HepG2 (cell line): ENCODE data around the gene GSDMA. TPM values are rescaled to one million over a fixed set of nuclear protein-coding genes. Genes with fewer than 3 reads are reported as not detected.

Experiments used
- ARID4A ChIP-seq: sonication (generic); formaldehyde crosslinking; IDR thresholded peaks from 2 replicates; pipeline ENCODE4 v1.5.0; 2020; ENCODE audit warnings: mild to moderate bottlenecking, missing genetic modification reagents, borderline replicate concordance
- E2F2 ChIP-seq: sonication (generic); formaldehyde crosslinking; IDR thresholded peaks from 2 replicates; pipeline ENCODE4 v1.4.0; 2020; ENCODE audit warnings: missing genetic modification reagents, borderline replicate concordance
- HOXA9 ChIP-seq: sonication (generic); formaldehyde crosslinking; IDR thresholded peaks from 2 replicates; pipeline ENCODE4 v1.8.1; 2022; ENCODE audit warnings: missing genetic modification reagents, mild to moderate bottlenecking, moderate library complexity, borderline replicate concordance
- MXD3 ChIP-seq: IDR thresholded peaks from 2 replicates; pipeline ENCODE4 v1.6.1; 2016; ENCODE audit warnings: mild to moderate bottlenecking, missing biosample characterization, missing genetic modification reagents
- RARA ChIP-seq: IDR thresholded peaks from 2 replicates; pipeline ENCODE4 v1.6.1; 2016; ENCODE audit warnings: missing genetic modification reagents, missing compliant biosample characterization
- RELA ChIP-seq: sonication (generic); formaldehyde crosslinking; IDR thresholded peaks from 2 replicates; pipeline ENCODE4 v1.4.0; 2020; ENCODE audit warnings: missing genetic modification reagents
- RNF219 ChIP-seq: sonication (generic); formaldehyde crosslinking; IDR thresholded peaks from 2 replicates; pipeline ENCODE4 v1.5.0; 2020; ENCODE audit warnings: mild to moderate bottlenecking, missing genetic modification reagents
- SMAD9 ChIP-seq: sonication (generic); formaldehyde crosslinking; IDR thresholded peaks from 2 replicates; pipeline ENCODE4 v1.5.1; 2020; ENCODE audit warnings: mild to moderate bottlenecking, missing genetic modification reagents
- SNAPC5 ChIP-seq: sonication (generic); formaldehyde crosslinking; IDR thresholded peaks from 2 replicates; pipeline ENCODE4 v1.8.1; 2023; ENCODE audit warnings: mild to moderate bottlenecking, missing genetic modification reagents, borderline replicate concordance
- ZBTB33 ChIP-seq: sonication (generic); formaldehyde crosslinking; IDR thresholded peaks from 2 replicates; pipeline ENCODE4 v1.4.0; 2020; ENCODE audit warnings: missing genetic modification reagents
- ZBTB7A ChIP-seq: sonication (generic); formaldehyde crosslinking; IDR thresholded peaks from 2 replicates; pipeline ENCODE4 v1.8.0; 2022; ENCODE audit warnings: mild to moderate bottlenecking, missing genetic modification reagents
- ZGPAT ChIP-seq: IDR thresholded peaks from 2 replicates; pipeline ENCODE4 v1.6.1; 2016; ENCODE audit warnings: mild to moderate bottlenecking
- ZNF543 ChIP-seq: sonication (generic); formaldehyde crosslinking; IDR thresholded peaks from 2 replicates; pipeline ENCODE4 v1.4.0; 2020; ENCODE audit warnings: mild to moderate bottlenecking, missing genetic modification reagents
- ZNF550 ChIP-seq: sonication (generic); formaldehyde crosslinking; IDR thresholded peaks from 2 replicates; pipeline ENCODE4 v1.4.0; 2020; ENCODE audit warnings: mild to moderate bottlenecking, missing genetic modification reagents, borderline replicate concordance
- polyA plus RNA-seq, 8 experiments: library from polyadenylated mRNA; depleted of rRNA in 3 of 8; stranded (reverse) in 7 of 8; unstranded in 1 of 8; fragments of >200 nt; fragmentation: Illumina TruSeq in 4 of 8; extraction: Trizol in 4 of 8; gene quantifications; 2 replicates each; pipeline versions ENCODE4 v1.2.1 to v1.2.3, GENCODE V29; 2011 to 2016; ENCODE audit warnings: low read depth in 4 of 8, missing spikeins in 1 of 8, mixed read lengths in 1 of 8; ENCODE audit not compliant: insufficient read depth in 1 of 8
- total RNA-seq, 5 experiments: library from RNA; depleted of rRNA; stranded (reverse); fragments of >200 nt; fragmentation: Illumina TruSeq; extraction: Trizol; gene quantifications; 2 replicates each; pipeline ENCODE4 v1.2.3, GENCODE V29; 2016; ENCODE audit warnings: low read depth in 1 of 5

Gene GSDMA
- total and polyA plus RNA-seq, 2 of the 13 experiments (the other 11 are each of a cell fraction or from before 2014, with no cell fraction given), result not detected

- TF ChIP-seq RNF219 (CRISPR knock-in tag), result no peak
- TF ChIP-seq RELA (CRISPR knock-in tag), result no peak
- peak; percentile 63 for TF ChIP-seq ARID4A (CRISPR knock-in tag)
- no peak for TF ChIP-seq ZNF543 (CRISPR knock-in tag)
- TF ChIP-seq RARA (CRISPR knock-in tag), result peak; percentile 84
- TF ChIP-seq ZGPAT (CRISPR knock-in tag), result peak; percentile 30; the same call in 1 of the 2 replicates
- no peak; the same call in 1 of the 2 replicates for TF ChIP-seq MXD3
- no peak for TF ChIP-seq E2F2 (CRISPR knock-in tag)
- TF ChIP-seq SMAD9, result no peak
- peak; percentile 99 for TF ChIP-seq ZBTB33
- TF ChIP-seq HOXA9, result no peak
- no peak for TF ChIP-seq ZNF550 (CRISPR knock-in tag)
- no peak for TF ChIP-seq SNAPC5 (CRISPR knock-in tag)
- TF ChIP-seq ZBTB7A (CRISPR knock-in tag), result 0 out of 2 replicates have a peak, but pooled peaks have one; percentile 23
These were observed 42.3 kb upstream of the GSDMA start (continued) for GRCh38 chr17:39920218-39921210.
